PC-3 (cell line): ENCODE results near the gene AOAH.

ENCODE experiments used
- EZH2 ChIP-seq: fragments of 300-600 bp; sonication (generic); IDR thresholded peaks from one replicate; pipeline ENCODE4 v1.6.1; 2017; ENCODE audit warnings: antibody characterized with exemption, mild to moderate bottlenecking, low read length; ENCODE audit not compliant: unreplicated experiment
- EZH2phosphoT487 ChIP-seq: fragments of 300-600 bp; sonication (generic); IDR thresholded peaks from 2 replicates; pipeline ENCODE4 v1.6.1; 2018; ENCODE audit warnings: mild to moderate bottlenecking, antibody characterized with exemption, low read length, borderline replicate concordance
- TF ChIP-seq, protein P1 (sequence below): fragments of 300-600 bp; sonication (generic); conservative IDR thresholded peaks from 2 replicates; pipeline ENCODE4 v1.5.1; 2017; ENCODE audit warnings: antibody characterized with exemption, low read depth, mild to moderate bottlenecking, low read length

DNA sequence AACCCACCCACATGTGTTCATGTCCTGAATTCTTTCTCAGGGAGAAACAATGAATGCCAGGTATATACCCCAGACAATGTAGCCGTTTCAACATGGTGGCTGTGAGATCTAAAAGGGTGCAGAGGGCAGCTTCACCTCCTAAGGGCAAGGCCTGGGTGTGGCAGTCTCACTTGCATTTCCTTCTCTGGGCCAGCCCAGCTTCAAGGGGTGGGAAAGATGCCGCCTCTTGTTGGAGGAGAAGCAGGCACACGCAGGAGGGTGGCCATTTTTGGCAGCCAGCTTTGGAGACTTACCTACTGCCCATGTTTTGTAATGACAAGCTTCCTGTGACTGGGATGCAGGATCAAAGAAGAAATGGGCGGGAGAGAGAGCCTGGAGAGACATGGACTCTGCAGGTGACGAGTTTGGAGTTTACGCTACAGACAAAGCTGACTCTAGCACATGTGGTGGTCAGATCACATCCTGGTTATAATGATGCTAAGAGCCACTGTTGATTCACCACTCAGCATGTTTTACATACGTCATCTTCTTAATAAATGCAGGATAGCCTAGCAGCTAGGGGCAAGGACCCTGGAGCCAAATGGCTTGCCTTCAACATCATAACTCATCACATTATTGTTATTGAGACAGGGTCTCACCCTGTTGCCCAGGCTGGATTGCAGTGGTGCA, 218.0 kb downstream of the AOAH start:
- TF ChIP-seq, protein P1, sequence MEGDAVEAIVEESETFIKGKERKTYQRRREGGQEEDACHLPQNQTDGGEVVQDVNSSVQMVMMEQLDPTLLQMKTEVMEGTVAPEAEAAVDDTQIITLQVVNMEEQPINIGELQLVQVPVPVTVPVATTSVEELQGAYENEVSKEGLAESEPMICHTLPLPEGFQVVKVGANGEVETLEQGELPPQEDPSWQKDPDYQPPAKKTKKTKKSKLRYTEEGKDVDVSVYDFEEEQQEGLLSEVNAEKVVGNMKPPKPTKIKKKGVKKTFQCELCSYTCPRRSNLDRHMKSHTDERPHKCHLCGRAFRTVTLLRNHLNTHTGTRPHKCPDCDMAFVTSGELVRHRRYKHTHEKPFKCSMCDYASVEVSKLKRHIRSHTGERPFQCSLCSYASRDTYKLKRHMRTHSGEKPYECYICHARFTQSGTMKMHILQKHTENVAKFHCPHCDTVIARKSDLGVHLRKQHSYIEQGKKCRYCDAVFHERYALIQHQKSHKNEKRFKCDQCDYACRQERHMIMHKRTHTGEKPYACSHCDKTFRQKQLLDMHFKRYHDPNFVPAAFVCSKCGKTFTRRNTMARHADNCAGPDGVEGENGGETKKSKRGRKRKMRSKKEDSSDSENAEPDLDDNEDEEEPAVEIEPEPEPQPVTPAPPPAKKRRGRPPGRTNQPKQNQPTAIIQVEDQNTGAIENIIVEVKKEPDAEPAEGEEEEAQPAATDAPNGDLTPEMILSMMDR, result no peak
- no peak for TF ChIP-seq EZH2
- no peak for TF ChIP-seq EZH2phosphoT487
